Measurements from ENCODE around the gene ELK3.

Gene ELK3

DNA sequence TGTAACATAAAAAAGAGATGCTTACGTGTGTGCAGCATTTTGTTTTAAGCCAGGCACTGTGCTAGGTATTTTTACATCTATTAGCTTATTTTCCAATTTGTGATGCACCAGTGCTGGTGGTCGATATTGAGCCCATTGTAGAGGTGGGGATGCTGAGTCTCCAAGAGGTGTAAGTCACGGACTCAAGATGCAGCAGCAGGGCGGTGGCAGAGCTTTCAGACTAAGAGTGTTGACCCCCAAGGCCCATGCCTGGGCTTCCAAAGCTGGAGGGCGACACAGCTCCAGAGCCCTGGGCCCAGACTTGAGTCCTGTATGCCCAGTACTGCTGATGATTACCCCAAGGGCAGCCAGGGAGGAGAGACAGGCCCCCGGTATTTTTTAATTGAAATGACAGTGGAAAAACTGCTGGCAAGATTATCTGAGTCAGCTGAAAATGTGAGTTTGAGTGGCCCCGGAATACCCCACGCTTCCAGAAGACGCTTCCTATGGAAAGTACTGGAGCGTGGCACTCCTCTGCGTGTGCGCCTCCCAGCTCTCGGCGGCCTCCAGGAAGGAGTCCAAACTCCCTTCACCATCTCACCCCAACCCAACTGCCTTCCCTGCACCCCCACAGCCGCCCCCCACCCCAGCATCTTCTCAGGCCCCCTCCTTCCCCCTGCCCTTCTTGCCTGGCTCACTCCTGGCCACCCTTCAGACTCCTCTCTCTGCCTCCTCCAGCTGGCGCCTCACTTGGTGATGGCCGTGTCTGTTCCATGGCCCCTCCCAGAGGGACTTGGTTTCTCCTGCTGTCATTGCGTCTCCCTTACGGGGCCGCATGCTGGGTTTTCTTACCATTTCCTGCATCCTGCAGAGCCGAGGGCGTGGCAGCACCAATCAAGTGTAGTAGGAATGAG lies 40.7 kb downstream of the ELK3 start:
- Histone ChIP-seq H3K27ac (ENCODE audit: low read depth, low read length) (no peak overlapping the region), H3K27me3 (ENCODE audit: low read length) (no peaks in the 10 kb centered on the region), H3K4me3 (ENCODE audit: insufficient read depth, low read length, poor library complexity, severe bottlenecking) (no peak overlapping the region), H3K9me3 (ENCODE audit: insufficient read depth, low read length) (no peaks in the 10 kb centered on the region), H3K79me2 (ENCODE audit: insufficient read depth, low read length) (no peaks in the 10 kb centered on the region), H4K20me1 (ENCODE audit: low read depth, low read length) (no peaks in the 10 kb centered on the region), H2AFZ (ENCODE audit: low read depth, low read length, severe bottlenecking) (no peak overlapping the region), H3K36me3 (ENCODE audit: low read length) (no peaks in the 10 kb centered on the region), H3K4me2 (ENCODE audit: low read depth, low read length, poor library complexity, severe bottlenecking) (no peak overlapping the region), H3K9ac (ENCODE audit: low read length) (no peak overlapping the region), H3K9me2 (replicated peaks; ENCODE audit: insufficient read depth, low read length) (no peaks in the 10 kb centered on the region), H3F3A (ENCODE audit: insufficient read depth) (no peaks in the 10 kb centered on the region)
- TF ChIP-seq, protein P1, sequence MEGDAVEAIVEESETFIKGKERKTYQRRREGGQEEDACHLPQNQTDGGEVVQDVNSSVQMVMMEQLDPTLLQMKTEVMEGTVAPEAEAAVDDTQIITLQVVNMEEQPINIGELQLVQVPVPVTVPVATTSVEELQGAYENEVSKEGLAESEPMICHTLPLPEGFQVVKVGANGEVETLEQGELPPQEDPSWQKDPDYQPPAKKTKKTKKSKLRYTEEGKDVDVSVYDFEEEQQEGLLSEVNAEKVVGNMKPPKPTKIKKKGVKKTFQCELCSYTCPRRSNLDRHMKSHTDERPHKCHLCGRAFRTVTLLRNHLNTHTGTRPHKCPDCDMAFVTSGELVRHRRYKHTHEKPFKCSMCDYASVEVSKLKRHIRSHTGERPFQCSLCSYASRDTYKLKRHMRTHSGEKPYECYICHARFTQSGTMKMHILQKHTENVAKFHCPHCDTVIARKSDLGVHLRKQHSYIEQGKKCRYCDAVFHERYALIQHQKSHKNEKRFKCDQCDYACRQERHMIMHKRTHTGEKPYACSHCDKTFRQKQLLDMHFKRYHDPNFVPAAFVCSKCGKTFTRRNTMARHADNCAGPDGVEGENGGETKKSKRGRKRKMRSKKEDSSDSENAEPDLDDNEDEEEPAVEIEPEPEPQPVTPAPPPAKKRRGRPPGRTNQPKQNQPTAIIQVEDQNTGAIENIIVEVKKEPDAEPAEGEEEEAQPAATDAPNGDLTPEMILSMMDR (IDR thresholded peaks at IDR 0.05; ENCODE audit: insufficient read depth, low read length, poor library complexity, severe bottlenecking): no peak

- Histone ChIP-seq H3K27ac (ENCODE audit: low read depth, low read length) (no peak overlapping the region), H3K9me3 (ENCODE audit: insufficient read depth, low read length) (no peaks in the 10 kb centered on the region), H3K4me3 (ENCODE audit: insufficient read depth, low read length, poor library complexity, severe bottlenecking) (no peak overlapping the region), H2AFZ (ENCODE audit: low read depth, low read length, severe bottlenecking) (no peak overlapping the region), H3K9ac (ENCODE audit: low read length) (no peak overlapping the region), H3F3A (ENCODE audit: insufficient read depth) (no peaks in the 10 kb centered on the region), H3K27me3 (ENCODE audit: low read length) (no peaks in the 10 kb centered on the region), H3K36me3 (ENCODE audit: low read length) (no peaks in the 10 kb centered on the region), H3K79me2 (ENCODE audit: insufficient read depth, low read length) (no peaks in the 10 kb centered on the region), H3K4me2 (ENCODE audit: low read depth, low read length, poor library complexity, severe bottlenecking) (no peak overlapping the region), H4K20me1 (ENCODE audit: low read depth, low read length) (no peaks in the 10 kb centered on the region), H3K9me2 (replicated peaks; ENCODE audit: insufficient read depth, low read length) (no peaks in the 10 kb centered on the region)
- no peak for TF ChIP-seq EZH2phosphoT487 (conservative IDR thresholded peaks at IDR 0.05; ENCODE audit: low read length)
- TF ChIP-seq, protein P1 (IDR thresholded peaks at IDR 0.05; ENCODE audit: insufficient read depth, low read length, poor library complexity, severe bottlenecking): no peak
Measured at GRCh38 chr12:96235484-96235826, 41.3 kb downstream of the ELK3 start.

DNA sequence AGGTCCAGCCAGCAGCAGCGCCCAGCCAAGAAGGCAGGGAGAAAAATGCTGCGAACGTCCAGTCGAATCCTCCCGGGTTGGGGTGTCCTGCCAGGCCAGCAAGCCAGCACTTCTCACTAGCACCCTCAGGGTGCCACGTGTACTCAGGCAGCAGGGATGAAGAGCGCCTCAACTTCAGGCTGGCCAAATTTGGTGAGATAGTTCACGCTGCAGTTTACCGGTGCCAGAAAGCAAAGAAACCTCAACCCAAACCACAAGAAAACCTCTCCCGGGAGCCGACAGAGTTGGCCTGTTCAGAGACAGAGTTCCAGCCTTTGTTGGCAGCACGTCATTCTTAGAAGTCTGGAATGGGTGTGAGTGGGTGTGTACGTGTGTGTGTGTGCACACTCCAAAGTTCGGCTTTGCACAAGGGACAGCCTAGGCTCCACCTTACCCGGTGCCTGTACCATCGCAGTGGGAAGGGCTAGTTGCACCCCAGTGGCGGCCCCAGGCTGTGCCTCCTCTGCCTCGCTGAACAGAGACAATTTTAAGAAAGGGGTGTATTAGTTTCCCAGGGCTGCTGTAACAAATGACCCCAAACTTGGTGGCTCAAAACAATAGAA lies 42.1 kb downstream of the ELK3 start:
- TF ChIP-seq EZH2phosphoT487 (conservative IDR thresholded peaks at IDR 0.05; ENCODE audit: low read length): no peak
- TF ChIP-seq, protein P1 (IDR thresholded peaks at IDR 0.05; ENCODE audit: insufficient read depth, low read length, poor library complexity, severe bottlenecking): no peak
- Histone ChIP-seq H3K79me2 (ENCODE audit: insufficient read depth, low read length) (no peaks in the 10 kb centered on the region), H3F3A (ENCODE audit: insufficient read depth) (no peaks in the 10 kb centered on the region), H3K36me3 (ENCODE audit: low read length) (no peaks in the 10 kb centered on the region), H3K9ac (ENCODE audit: low read length) (no peak overlapping the region), H3K9me3 (ENCODE audit: insufficient read depth, low read length) (no peaks in the 10 kb centered on the region), H3K27ac (ENCODE audit: low read depth, low read length) (no peak overlapping the region), H3K27me3 (ENCODE audit: low read length) (no peaks in the 10 kb centered on the region), H2AFZ (ENCODE audit: low read depth, low read length, severe bottlenecking) (no peak overlapping the region), H3K9me2 (replicated peaks; ENCODE audit: insufficient read depth, low read length) (no peaks in the 10 kb centered on the region), H4K20me1 (ENCODE audit: low read depth, low read length) (no peaks in the 10 kb centered on the region), H3K4me3 (ENCODE audit: insufficient read depth, low read length, poor library complexity, severe bottlenecking) (no peak overlapping the region), H3K4me2 (ENCODE audit: low read depth, low read length, poor library complexity, severe bottlenecking) (no peak overlapping the region)
